Neural cell (in vitro differentiated cells): ENCODE data around the gene CLSTN2. TPM values are rescaled to one million over a fixed set of nuclear protein-coding genes. Genes with fewer than 3 reads are reported as not detected.

ENCODE experiments used
- H2AFZ ChIP-seq: fragments of 200-600, 300-800 bp; sonication (generic), shearing (Covaris generic); 2 replicates; pipeline ENCODE4 v1.6.0; 2014; ENCODE audit warnings: low read depth, mild to moderate bottlenecking, antibody characterized with exemption, low read length, moderate library complexity
- H3F3A ChIP-seq: fragments of 200-600 bp; shearing (Covaris generic); 2 replicates; pipeline ENCODE4 v1.6.1; 2016; ENCODE audit warnings: mild to moderate bottlenecking, moderate library complexity, mixed read lengths, antibody characterized with exemption, low read length; ENCODE audit not compliant: insufficient read depth, poor library complexity, severe bottlenecking
- H3K27ac ChIP-seq: fragments of 200-600, 300-800 bp; sonication (generic), shearing (Covaris generic); 2 replicates; pipeline ENCODE4 v1.5.1; 2014; ENCODE audit warnings: mild to moderate bottlenecking, low read length, moderate library complexity
- H3K27me3 ChIP-seq: fragments of 300-800, 200-600 bp; sonication (generic), shearing (Covaris generic); 2 replicates; pipeline ENCODE4 v1.6.0; 2014; ENCODE audit warnings: mild to moderate bottlenecking, low read depth, low read length, moderate library complexity; ENCODE audit not compliant: insufficient read depth
- H3K36me3 ChIP-seq: fragments of 300-800, 200-600 bp; sonication (generic), shearing (Covaris generic); 2 replicates; pipeline ENCODE4 v1.5.1; 2014; ENCODE audit warnings: mild to moderate bottlenecking, antibody characterized with exemption, low read length, moderate library complexity; ENCODE audit not compliant: insufficient read depth
- H3K4me2 ChIP-seq: fragments of 300-800, 200-600 bp; sonication (generic), shearing (Covaris generic); 2 replicates; pipeline ENCODE4 v1.6.0; 2014; ENCODE audit warnings: mild to moderate bottlenecking, low read length
- H3K4me3 ChIP-seq: fragments of 300-800, 200-600 bp; sonication (generic), shearing (Covaris generic); 2 replicates; pipeline ENCODE4 v1.5.1; 2014; ENCODE audit warnings: mild to moderate bottlenecking, low read length, moderate library complexity
- H3K79me2 ChIP-seq: fragments of 200-600 bp; shearing (Covaris generic); replicated peaks from 2 replicates; pipeline ENCODE4 v1.6.0; 2014; ENCODE audit warnings: mild to moderate bottlenecking, low read length, moderate library complexity; ENCODE audit not compliant: insufficient read depth
- H3K9ac ChIP-seq: fragments of 300-800, 200-600 bp; sonication (generic), shearing (Covaris generic); 2 replicates; pipeline ENCODE4 v1.6.1; 2016; ENCODE audit warnings: mild to moderate bottlenecking, low read length, mixed read lengths
- H3K9me2 ChIP-seq: fragments of 200-600 bp; shearing (Covaris generic); 2 replicates; pipeline ENCODE4 v1.6.1; 2016; ENCODE audit warnings: mild to moderate bottlenecking, low read length, mixed read lengths; ENCODE audit not compliant: insufficient read depth
- H3K9me3 ChIP-seq: fragments of 200-600, 300-800 bp; sonication (generic), shearing (Covaris generic); 2 replicates; pipeline ENCODE4 v1.6.1; 2016; ENCODE audit warnings: mild to moderate bottlenecking, mixed run types, low read length, moderate library complexity, mixed read lengths
- H4K20me1 ChIP-seq: fragments of 200-600 bp; shearing (Covaris generic); 2 replicates; pipeline ENCODE4 v1.6.1; 2016; ENCODE audit warnings: mild to moderate bottlenecking, mixed run types; ENCODE audit not compliant: insufficient read depth
- CTCF ChIP-seq: fragments of 450-650 bp; IDR thresholded peaks from 2 replicates; pipeline ENCODE4 v1.5.1; 2014; ENCODE audit warnings: antibody characterized with exemption, mild to moderate bottlenecking, moderate library complexity; ENCODE audit not compliant: poor library complexity, severe bottlenecking
- EP300 ChIP-seq: fragments of 450-650 bp; conservative IDR thresholded peaks from 2 replicates; pipeline ENCODE4 v1.6.1; 2014; ENCODE audit warnings: antibody characterized with exemption, mild to moderate bottlenecking, moderate library complexity; ENCODE audit not compliant: poor library complexity, severe bottlenecking
- EZH2 ChIP-seq: fragments of 200-600, 300-800 bp; shearing (Covaris generic), sonication (generic); IDR thresholded peaks from 2 replicates; pipeline ENCODE4 v1.6.1; 2014; ENCODE audit warnings: antibody characterized with exemption, low read length, borderline replicate concordance, mild to moderate bottlenecking; ENCODE audit not compliant: insufficient read depth, poor library complexity, severe bottlenecking
- MXI1 ChIP-seq: fragments of 450-650 bp; conservative IDR thresholded peaks from 2 replicates; pipeline ENCODE4 v1.6.1; 2014; ENCODE audit warnings: antibody characterized with exemption, mild to moderate bottlenecking; ENCODE audit not compliant: poor library complexity, severe bottlenecking
- POLR2AphosphoS5 ChIP-seq: IDR thresholded peaks from 2 replicates; pipeline ENCODE4 v1.6.1; 2012
- RAD21 ChIP-seq: fragments of 450-650 bp; conservative IDR thresholded peaks from 2 replicates; pipeline ENCODE4 v1.6.1; 2014; ENCODE audit warnings: antibody characterized with exemption, mild to moderate bottlenecking, moderate library complexity
- REST ChIP-seq: IDR thresholded peaks from 2 replicates; pipeline ENCODE4 v1.6.1; 2012; ENCODE audit warnings: borderline replicate concordance
- SMC3 ChIP-seq: fragments of 450-650 bp; conservative IDR thresholded peaks from 2 replicates; pipeline ENCODE4 v1.6.1; 2014; ENCODE audit warnings: antibody characterized with exemption, mild to moderate bottlenecking, moderate library complexity; ENCODE audit not compliant: poor library complexity
- TAF1 ChIP-seq: IDR thresholded peaks from 2 replicates; pipeline ENCODE4 v1.6.1; 2012; ENCODE audit warnings: low read depth
- polyA plus RNA-seq: library from polyadenylated mRNA; depleted of rRNA; stranded (reverse); fragments of >200 nt; gene quantifications from 2 replicates; pipeline ENCODE4 v1.2.3, GENCODE V29; 2014

Gene CLSTN2
- polyA plus RNA-seq, 1 donor from 2014 or later = 10.7 TPM

DNA sequence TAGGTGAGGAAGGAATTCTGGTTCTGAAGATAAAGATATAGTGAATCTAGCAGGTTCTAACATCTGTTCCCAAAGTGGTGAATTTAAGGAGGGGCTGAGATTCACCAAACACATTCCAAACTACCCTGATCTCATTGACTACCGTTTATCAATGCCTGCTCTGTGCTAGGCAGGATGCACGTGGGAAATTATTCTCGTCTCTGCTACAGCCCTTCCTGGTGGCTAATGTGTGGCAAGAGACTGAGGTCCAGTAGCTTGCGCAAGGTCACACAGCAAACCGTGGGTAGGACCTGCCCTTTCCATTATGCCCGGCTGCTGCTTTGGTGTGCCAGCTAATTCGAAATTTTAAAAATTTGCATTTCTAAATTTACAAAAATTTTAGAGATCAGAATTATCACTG, 533.4 kb downstream of the CLSTN2 start:
- H3F3A ChIP-seq = no peaks in the 10 kb centered on the region
- H3K79me2 ChIP-seq = no peaks in the 10 kb centered on the region
- H3K4me3 ChIP-seq = no peak overlapping the region
- H3K27me3 ChIP-seq = no peaks in the 10 kb centered on the region
- TF ChIP-seq CTCF (no peak), MXI1 (no peak), RAD21 (no peak), EZH2 (no peak), EP300 (no peak), TAF1 (no peak), SMC3 (no peak), REST (no peak), POLR2AphosphoS5 (no peak)
- no peak overlapping the region for H3K4me2 ChIP-seq
- H2AFZ ChIP-seq = no peak overlapping the region
- no peak overlapping the region for H3K27ac ChIP-seq
- no peaks in the 10 kb centered on the region for H3K36me3 ChIP-seq
- H3K9me2 ChIP-seq = no peaks in the 10 kb centered on the region
- H3K9me3 ChIP-seq = no peaks in the 10 kb centered on the region
- H4K20me1 ChIP-seq = no peaks in the 10 kb centered on the region
- no peak overlapping the region for H3K9ac ChIP-seq

DNA sequence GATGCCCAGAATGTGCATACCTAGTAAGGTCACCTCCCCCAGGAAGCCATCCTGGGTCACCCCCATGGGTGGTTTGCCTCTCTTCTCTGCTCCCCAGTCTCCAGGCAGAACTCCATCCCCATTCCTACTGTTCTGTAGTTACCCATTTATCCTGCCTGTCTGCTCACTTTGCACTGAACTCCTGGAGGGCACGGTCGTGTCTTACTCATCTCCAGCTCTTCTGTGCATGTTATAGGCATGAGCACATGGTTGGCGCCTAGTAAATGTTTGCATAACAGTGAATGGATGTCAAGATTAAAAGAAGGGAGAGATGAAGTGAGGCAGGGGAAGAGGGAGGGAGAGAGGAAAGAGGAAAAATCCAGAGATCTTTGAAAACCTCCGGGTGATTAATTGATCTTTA, 534.5 kb downstream of the CLSTN2 start:
- H3F3A ChIP-seq = no peaks in the 10 kb centered on the region
- H3K27ac ChIP-seq = no peak overlapping the region
- no peaks in the 10 kb centered on the region for H3K9me2 ChIP-seq
- no peak overlapping the region for H3K4me3 ChIP-seq
- H4K20me1 ChIP-seq = no peaks in the 10 kb centered on the region
- no peaks in the 10 kb centered on the region for H3K36me3 ChIP-seq
- no peak overlapping the region for H3K4me2 ChIP-seq
- no peaks in the 10 kb centered on the region for H3K27me3 ChIP-seq
- no peaks in the 10 kb centered on the region for H3K9me3 ChIP-seq
- H2AFZ ChIP-seq = no peak overlapping the region
- TF ChIP-seq MXI1 = no peak
- TF ChIP-seq SMC3 = no peak
- no peak for TF ChIP-seq EP300
- no peaks in the 10 kb centered on the region for H3K79me2 ChIP-seq
- H3K9ac ChIP-seq = no peak overlapping the region

- Histone ChIP-seq H3K4me3 (no peak overlapping the region), H3K27me3 (no peaks in the 10 kb centered on the region), H4K20me1 (no peaks in the 10 kb centered on the region), H3K9me3 (no peaks in the 10 kb centered on the region), H3K4me2 (no peak overlapping the region), H3K79me2 (no peaks in the 10 kb centered on the region), H3K9ac (no peak overlapping the region), H3K27ac (no peak overlapping the region), H3F3A (no peaks in the 10 kb centered on the region), H3K9me2 (no peaks in the 10 kb centered on the region), H3K36me3 (no peaks in the 10 kb centered on the region), H2AFZ (no peak overlapping the region)
- TF ChIP-seq TAF1 = no peak
- no peak for TF ChIP-seq POLR2AphosphoS5
- TF ChIP-seq MXI1 = no peak
- no peak for TF ChIP-seq RAD21
- no peak for TF ChIP-seq REST
- no peak for TF ChIP-seq CTCF
- no peak for TF ChIP-seq EZH2
- no peak for TF ChIP-seq EP300
Observed at GRCh38 chr3:140470211-140470610, 535.2 kb downstream of the CLSTN2 start.
